GM21576 (cell line): ENCODE results near the gene CES3.
A peak's percentile ranks its signal among the peaks of the same experiment; 100 is the strongest.
"Not testable (repeated sequence)": the region's sequence is repeated elsewhere in the genome, so short reads cannot be mapped to it uniquely, and the experiment has no call there.

Experiments
- ATAC-seq: cut with Tn5 transposase; IDR thresholded peaks from one replicate; pipeline ENCODE4 v1.9.1; 2021; ENCODE audit warnings: mild to moderate bottlenecking, moderate library complexity; ENCODE audit not compliant: unreplicated experiment

Gene CES3

GRCh38 chr16:66926171-66926947, 34.7 kb upstream of the CES3 start:
- ATAC-seq = no peak

GRCh38 chr16:66926961-66927436, 34.1 kb upstream of the CES3 start:
- ATAC-seq = no peak

GRCh38 chr16:66927918-66928649, 33.0 kb upstream of the CES3 start:
- ATAC-seq = no peak

- no peak for ATAC-seq
These were observed 32.2 kb upstream of the CES3 start for GRCh38 chr16:66928702-66929388.

- ATAC-seq = no peak
These were observed 30.9 kb upstream of the CES3 start for GRCh38 chr16:66930189-66930588.

GRCh38 chr16:66931665-66932064, 29.4 kb upstream of the CES3 start:
- no peak for ATAC-seq

- no peak for ATAC-seq
These were observed 29.0 kb upstream of the CES3 start for GRCh38 chr16:66932076-66932475.

GRCh38 chr16:66933776-66934137, 27.3 kb upstream of the CES3 start:
- ATAC-seq = no peak

- peak; percentile 56 for ATAC-seq
These were observed 26.8 kb upstream of the CES3 start, which contains the start of gene CIAO2B for GRCh38 chr16:66934138-66934838. TSS of gene CIAO2B (minus strand) at chr16:66934402. CDS start at chr16:66934364, 38 bp downstream.

GRCh38 chr16:66934839-66935313, 26.2 kb upstream of the CES3 start:
- ATAC-seq = not testable (repeated sequence)

GRCh38 chr16:66935314-66936011, 25.6 kb upstream of the CES3 start, which contains the start of gene CES2:
TSS of gene CES2 (plus strand) at chr16:66935516. CDS start at chr16:66935636, 120 bp downstream.
- no peak for ATAC-seq

GRCh38 chr16:66936462-66936861, 24.6 kb upstream of the CES3 start:
- no peak for ATAC-seq

- ATAC-seq = no peak
These were observed 24.0 kb upstream of the CES3 start for GRCh38 chr16:66936889-66937554.

GRCh38 chr16:66937725-66938337, 23.2 kb upstream of the CES3 start:
- ATAC-seq = no peak

- ATAC-seq = no peak
These were observed 21.7 kb upstream of the CES3 start for GRCh38 chr16:66939366-66939765.

GRCh38 chr16:66940236-66940635, 20.8 kb upstream of the CES3 start:
- ATAC-seq = no peak

GRCh38 chr16:66942981-66943380, 18.1 kb upstream of the CES3 start:
- ATAC-seq = no peak

GRCh38 chr16:66943426-66944053, 17.5 kb upstream of the CES3 start:
- no peak for ATAC-seq

- no peak for ATAC-seq
These were observed 17.0 kb upstream of the CES3 start for GRCh38 chr16:66944054-66944441.
